ENCODE data around the gene BRIX1.

DNA sequence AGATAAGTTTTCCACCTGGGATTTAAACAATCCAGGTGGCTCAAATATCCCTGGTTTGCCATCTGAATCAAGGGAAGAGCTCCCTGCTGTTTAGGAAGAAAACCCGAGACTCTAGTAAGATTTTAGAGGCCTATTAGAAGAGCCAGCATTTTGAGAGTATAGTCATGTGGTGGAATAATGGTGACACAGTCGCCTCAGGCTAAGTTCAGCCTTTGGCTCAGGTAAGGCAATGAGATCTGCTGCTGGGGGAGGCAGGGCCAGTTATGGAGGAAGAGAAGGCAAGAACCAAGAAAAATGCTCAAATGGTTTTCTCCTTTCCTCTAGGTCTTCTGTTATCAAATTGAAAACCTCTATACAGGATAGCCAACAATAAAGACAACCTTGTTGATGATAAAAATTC, 16.4 kb upstream of the BRIX1 start:
- TF ChIP-seq GATA2 (IDR thresholded peaks at IDR 0.05; ENCODE audit: low read depth, low read length) (no peak), GATA3 (IDR thresholded peaks at IDR 0.05; ENCODE audit: low read depth, low read length) (no peak)
